ENCODE measurements around the gene WNT4. TPM values are rescaled to one million over a fixed set of nuclear protein-coding genes. Genes with fewer than 3 reads are reported as not detected.

Gene WNT4
- total and polyA plus RNA-seq, 3 experiments from 2014 or later: 0.08 TPM; not detected in 2

- no peaks in the 10 kb centered on the region for H3K9me3 Mint-ChIP-seq
- no peak overlapping the region for H3K27ac Mint-ChIP-seq
- H3K4me3 Mint-ChIP-seq: no peak overlapping the region
- POLR2A ChIA-PET: no interaction called here
- Histone ChIP-seq H3K9me3 (ENCODE audit: low read length) (no peaks in the 10 kb centered on the region), H3K4me3 (ENCODE audit: low read length) (no peak overlapping the region), H3K27me3 (ENCODE audit: insufficient read depth, low read length, poor library complexity, severe bottlenecking) (peaks cover 36% of the 10 kb centered on the region), H3K4me1 (ENCODE audit: insufficient read depth, low read length) (no peaks in the 10 kb centered on the region), H3K36me3 (ENCODE audit: insufficient read depth, low read length) (no peaks in the 10 kb centered on the region), H3K27ac (ENCODE audit: low read depth, low read length) (no peak overlapping the region)
- no peak for DNase-seq
- H3K4me1 Mint-ChIP-seq: peaks cover 8 to 19% (median 15%) of the 10 kb centered on the region in 3 donors
- H3K27me3 Mint-ChIP-seq: peaks cover 36 to 43% of the 10 kb centered on the region in 2 donors
- H3K36me3 Mint-ChIP-seq: no peaks in the 10 kb centered on the region
- CTCF ChIA-PET: interaction anchor here (0.9 to 1.9 kb wide), 3 partner anchors 8 to 34 kb away, joined by 3 to 6 read pairs (median 4); no protein-coding TSS in a partner anchor
These were observed 3.1 kb downstream of the WNT4 start for GRCh38 chr1:22139817-22140216.

GRCh38 chr1:22139066-22139594 lies 3.8 kb downstream of the WNT4 start:
- Mint-ChIP-seq H3K36me3 (no peaks in the 10 kb centered on the region), H3K9me3 (no peaks in the 10 kb centered on the region), H3K4me3 (no peak overlapping the region), H3K4me1 (peaks cover 6 to 14% (median 12%) of the 10 kb centered on the region in 3 donors), H3K27me3 (peaks cover 32 to 40% of the 10 kb centered on the region in 2 donors), H3K27ac (no peak overlapping the region)
- ChIA-PET POLR2A (no interaction called here), CTCF (interaction anchor here (0.9 kb wide), 1 partner anchor 29 kb away, joined by 3 read pairs; no protein-coding TSS in a partner anchor)
- Histone ChIP-seq H3K9me3 (ENCODE audit: low read length) (no peaks in the 10 kb centered on the region), H3K27me3 (ENCODE audit: insufficient read depth, low read length, poor library complexity, severe bottlenecking) (peaks cover 30% of the 10 kb centered on the region), H3K36me3 (ENCODE audit: insufficient read depth, low read length) (no peaks in the 10 kb centered on the region), H3K4me3 (ENCODE audit: low read length) (no peak overlapping the region), H3K27ac (ENCODE audit: low read depth, low read length) (no peak overlapping the region), H3K4me1 (ENCODE audit: insufficient read depth, low read length) (no peaks in the 10 kb centered on the region)
- no peak for DNase-seq

- Histone ChIP-seq H3K4me3 (ENCODE audit: low read length) (no peak overlapping the region), H3K27ac (ENCODE audit: low read depth, low read length) (no peak overlapping the region)
- CTCF ChIA-PET: no interaction called here
These were observed 5.7 kb downstream of the WNT4 start for GRCh38 chr1:22137004-22137720.

GRCh38 chr1:22133931-22134324 lies 9.0 kb downstream of the WNT4 start:
- H3K27me3 ChIP-seq (ENCODE audit: insufficient read depth, low read length, poor library complexity, severe bottlenecking): peaks cover 4% of the 10 kb centered on the region
- Mint-ChIP-seq H3K4me1 (peaks cover 0 to 6% (median 3%) of the 10 kb centered on the region in 3 donors), H3K4me3 (no peak overlapping the region), H3K27ac (no peak overlapping the region), H3K9me3 (no peaks in the 10 kb centered on the region), H3K27me3 (peaks cover 10 to 14% of the 10 kb centered on the region in 2 donors), H3K36me3 (no peaks in the 10 kb centered on the region)
- no peak overlapping the region for H3K27ac ChIP-seq (ENCODE audit: low read depth, low read length)
- no peaks in the 10 kb centered on the region for H3K36me3 ChIP-seq (ENCODE audit: insufficient read depth, low read length)
- no peak overlapping the region for H3K4me3 ChIP-seq (ENCODE audit: low read length)
- POLR2A ChIA-PET: no interaction called here
- DNase-seq: no peak
- CTCF ChIA-PET: interaction anchor here (0.8 kb wide), 1 partner anchor 28 kb away, joined by 3 read pairs; no protein-coding TSS in a partner anchor
- H3K4me1 ChIP-seq (ENCODE audit: insufficient read depth, low read length): no peaks in the 10 kb centered on the region
- no peaks in the 10 kb centered on the region for H3K9me3 ChIP-seq (ENCODE audit: low read length)

More at GRCh38 chr1:22137004-22137720, 5.7 kb downstream of the WNT4 start:
- DNase-seq: no peak
- Mint-ChIP-seq H3K27me3 (peaks cover 26 to 34% of the 10 kb centered on the region in 2 donors), H3K36me3 (no peaks in the 10 kb centered on the region), H3K27ac (no peak overlapping the region), H3K9me3 (no peaks in the 10 kb centered on the region), H3K4me1 (peaks cover 0 to 8% (median 6%) of the 10 kb centered on the region in 3 donors), H3K4me3 (no peak overlapping the region)
- Histone ChIP-seq H3K4me1 (ENCODE audit: insufficient read depth, low read length) (no peaks in the 10 kb centered on the region), H3K27me3 (ENCODE audit: insufficient read depth, low read length, poor library complexity, severe bottlenecking) (peaks cover 21% of the 10 kb centered on the region), H3K36me3 (ENCODE audit: insufficient read depth, low read length) (no peaks in the 10 kb centered on the region), H3K9me3 (ENCODE audit: low read length) (no peaks in the 10 kb centered on the region)
- POLR2A ChIA-PET: no interaction called here

- Mint-ChIP-seq H3K4me3 (no peak overlapping the region), H3K4me1 (peaks cover 0 to 6% (median 3%) of the 10 kb centered on the region in 3 donors), H3K36me3 (no peaks in the 10 kb centered on the region), H3K9me3 (no peaks in the 10 kb centered on the region), H3K27me3 (peaks cover 9 to 12% of the 10 kb centered on the region in 2 donors), H3K27ac (no peak overlapping the region)
- no peak for DNase-seq
- no peak overlapping the region for H3K27ac ChIP-seq (ENCODE audit: low read depth, low read length)
- H3K9me3 ChIP-seq (ENCODE audit: low read length): no peaks in the 10 kb centered on the region
- CTCF ChIA-PET: interaction anchor here (0.8 kb wide), 1 partner anchor 28 kb away, joined by 3 read pairs; no protein-coding TSS in a partner anchor
- no peaks in the 10 kb centered on the region for H3K36me3 ChIP-seq (ENCODE audit: insufficient read depth, low read length)
- no peaks in the 10 kb centered on the region for H3K4me1 ChIP-seq (ENCODE audit: insufficient read depth, low read length)
- H3K27me3 ChIP-seq (ENCODE audit: insufficient read depth, low read length, poor library complexity, severe bottlenecking): peaks cover 4% of the 10 kb centered on the region
- POLR2A ChIA-PET: no interaction called here
- no peak overlapping the region for H3K4me3 ChIP-seq (ENCODE audit: low read length)
These were observed 9.5 kb downstream of the WNT4 start for GRCh38 chr1:22133247-22133930.

GRCh38 chr1:22132517-22133235 lies 10.2 kb downstream of the WNT4 start:
- no peak for DNase-seq
- Histone ChIP-seq H3K36me3 (ENCODE audit: insufficient read depth, low read length) (no peaks in the 10 kb centered on the region), H3K27ac (ENCODE audit: low read depth, low read length) (no peak overlapping the region), H3K4me3 (ENCODE audit: low read length) (no peak overlapping the region), H3K4me1 (ENCODE audit: insufficient read depth, low read length) (no peaks in the 10 kb centered on the region), H3K9me3 (ENCODE audit: low read length) (no peaks in the 10 kb centered on the region), H3K27me3 (ENCODE audit: insufficient read depth, low read length, poor library complexity, severe bottlenecking) (peaks cover 4% of the 10 kb centered on the region)
- Mint-ChIP-seq H3K9me3 (no peaks in the 10 kb centered on the region), H3K4me1 (peaks cover 0 to under 1% (median under 1%) of the 10 kb centered on the region in 3 donors), H3K4me3 (no peak overlapping the region), H3K27me3 (peaks cover 6 to 8% of the 10 kb centered on the region in 2 donors), H3K36me3 (no peaks in the 10 kb centered on the region), H3K27ac (no peak overlapping the region)
- POLR2A ChIA-PET: no interaction called here
- CTCF ChIA-PET: interaction anchor here (0.8 to 1.7 kb wide), 2 partner anchors 8 to 71 kb away, joined by 3 to 4 read pairs; no protein-coding TSS in a partner anchor

- Histone ChIP-seq H3K27me3 (ENCODE audit: insufficient read depth, low read length, poor library complexity, severe bottlenecking) (peaks cover 4% of the 10 kb centered on the region), H3K4me1 (ENCODE audit: insufficient read depth, low read length) (no peaks in the 10 kb centered on the region), H3K4me3 (ENCODE audit: low read length) (no peak overlapping the region), H3K27ac (ENCODE audit: low read depth, low read length) (no peak overlapping the region), H3K9me3 (ENCODE audit: low read length) (no peaks in the 10 kb centered on the region), H3K36me3 (ENCODE audit: insufficient read depth, low read length) (no peaks in the 10 kb centered on the region)
- CTCF ChIA-PET: interaction anchor here (0.8 to 1.7 kb wide), 2 partner anchors 9 to 72 kb away, joined by 3 to 4 read pairs; no protein-coding TSS in a partner anchor
- no peak overlapping the region for H3K4me3 Mint-ChIP-seq
- POLR2A ChIA-PET: no interaction called here
- H3K9me3 Mint-ChIP-seq: no peaks in the 10 kb centered on the region
- H3K27me3 Mint-ChIP-seq: peaks cover 6 to 8% of the 10 kb centered on the region in 2 donors
- DNase-seq: peak; percentile 40 to 61 (median 42)
- H3K4me1 Mint-ChIP-seq: no peaks in the 10 kb centered on the region
- H3K36me3 Mint-ChIP-seq: no peaks in the 10 kb centered on the region
- H3K27ac Mint-ChIP-seq: no peak overlapping the region
These were observed 10.9 kb downstream of the WNT4 start for GRCh38 chr1:22131875-22132486.
